Gastroesophageal sphincter (tissue), 3 donors: ENCODE data around the gene METTL21A.

Experiments
- EP300 ChIP-seq: sonication (generic); formaldehyde crosslinking; IDR thresholded peaks from one replicate; pipeline ENCODE4 v1.6.1; 2017; ENCODE audit warnings: antibody characterized with exemption, mild to moderate bottlenecking
- POLR2A ChIP-seq, 2 donors: fragments of 450-650 bp; IDR thresholded peaks; one replicate each; pipeline ENCODE4 v1.6.1; 2017; ENCODE audit warnings: antibody characterized with exemption in 2 of 2, mild to moderate bottlenecking in 2 of 2, moderate library complexity in 1 of 2
- POLR2AphosphoS5 ChIP-seq: sonication (generic); formaldehyde crosslinking; IDR thresholded peaks from one replicate; pipeline ENCODE4 v1.6.1; 2017; ENCODE audit warnings: antibody characterized with exemption
- TF ChIP-seq, protein P1 (sequence below), 4 experiments: fragments of 200-600 bp in 2 of 4; fragments of 450-650 bp in 2 of 4; sonication (generic) in 1 of 4; IDR thresholded peaks; one replicate each; pipeline ENCODE4 v1.5.1; 2017 to 2019; ENCODE audit warnings: antibody characterized with exemption in 4 of 4, mild to moderate bottlenecking in 2 of 4, moderate library complexity in 2 of 4

- no peak for TF ChIP-seq POLR2AphosphoS5
- TF ChIP-seq, protein P1, sequence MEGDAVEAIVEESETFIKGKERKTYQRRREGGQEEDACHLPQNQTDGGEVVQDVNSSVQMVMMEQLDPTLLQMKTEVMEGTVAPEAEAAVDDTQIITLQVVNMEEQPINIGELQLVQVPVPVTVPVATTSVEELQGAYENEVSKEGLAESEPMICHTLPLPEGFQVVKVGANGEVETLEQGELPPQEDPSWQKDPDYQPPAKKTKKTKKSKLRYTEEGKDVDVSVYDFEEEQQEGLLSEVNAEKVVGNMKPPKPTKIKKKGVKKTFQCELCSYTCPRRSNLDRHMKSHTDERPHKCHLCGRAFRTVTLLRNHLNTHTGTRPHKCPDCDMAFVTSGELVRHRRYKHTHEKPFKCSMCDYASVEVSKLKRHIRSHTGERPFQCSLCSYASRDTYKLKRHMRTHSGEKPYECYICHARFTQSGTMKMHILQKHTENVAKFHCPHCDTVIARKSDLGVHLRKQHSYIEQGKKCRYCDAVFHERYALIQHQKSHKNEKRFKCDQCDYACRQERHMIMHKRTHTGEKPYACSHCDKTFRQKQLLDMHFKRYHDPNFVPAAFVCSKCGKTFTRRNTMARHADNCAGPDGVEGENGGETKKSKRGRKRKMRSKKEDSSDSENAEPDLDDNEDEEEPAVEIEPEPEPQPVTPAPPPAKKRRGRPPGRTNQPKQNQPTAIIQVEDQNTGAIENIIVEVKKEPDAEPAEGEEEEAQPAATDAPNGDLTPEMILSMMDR (IDR thresholded peaks at IDR 0.05): no peak
- TF ChIP-seq EP300: no peak
- TF ChIP-seq POLR2A (IDR thresholded peaks at IDR 0.05): no peak
Measured at GRCh38 chr2:207565736-207566500, 59.3 kb downstream of the METTL21A start.
